Stimulated activated CD4-positive, alpha-beta T cell treated with anti-CD3 and anti-CD28 coated beads, Interleukin-4, amount 100 ng/mL, for 24 hours (primary cell): Measurements from ENCODE around the gene RAE1.
"Not testable (repeated sequence)": the region's sequence is repeated elsewhere in the genome, so short reads cannot be mapped to it uniquely, and the experiment has no call there.

Experiments
- DNase-seq: peaks from one replicate; pipeline ENCODE4 v3.0.0-alpha.2; 2020

The RAE1 gene

DNA sequence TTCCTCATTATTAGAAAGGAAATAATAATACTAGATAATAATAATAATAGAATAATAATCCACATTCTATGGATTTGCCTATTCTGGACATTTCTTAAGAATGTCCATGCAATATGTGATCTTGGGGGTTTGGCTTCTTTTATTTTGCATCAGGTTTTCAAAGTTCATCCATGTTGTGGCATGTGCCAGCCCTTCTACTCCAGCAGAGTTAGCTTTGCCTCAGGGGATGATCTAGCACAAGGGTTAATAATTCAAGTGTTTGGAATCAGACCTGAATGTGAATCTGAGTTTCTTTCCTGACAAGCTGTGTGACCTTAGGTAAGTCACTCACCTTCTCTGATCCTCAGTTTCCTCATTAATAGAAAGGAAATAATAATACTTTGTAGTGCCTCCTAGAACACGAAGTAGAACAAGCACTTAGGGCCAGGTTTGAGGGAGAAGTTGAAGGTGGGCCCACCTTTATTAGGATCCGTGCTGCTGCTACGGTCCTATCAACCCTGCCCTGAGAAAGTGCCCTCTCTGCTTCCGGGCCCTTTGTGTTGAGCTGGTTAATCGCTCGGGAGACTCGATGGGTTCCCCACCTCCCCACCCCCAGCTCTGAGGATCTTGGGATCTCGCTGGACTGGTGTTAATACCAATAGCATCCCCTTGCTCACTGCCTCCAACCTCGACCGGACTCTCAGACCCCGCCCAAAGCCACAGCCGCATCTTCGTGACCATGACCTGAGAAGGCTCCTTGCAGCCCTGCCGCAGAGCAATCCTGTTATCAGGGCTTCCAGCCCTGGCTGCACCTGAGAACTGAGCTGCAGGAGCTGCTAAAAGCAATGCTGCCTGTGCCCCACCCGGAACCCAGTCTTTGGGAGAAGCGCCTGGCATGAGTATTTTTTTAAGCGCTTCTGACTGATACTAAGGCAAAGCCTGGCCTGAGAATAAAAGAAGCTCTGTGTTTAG lies 67.0 kb downstream of the RAE1 start:
- no peak for DNase-seq

DNA sequence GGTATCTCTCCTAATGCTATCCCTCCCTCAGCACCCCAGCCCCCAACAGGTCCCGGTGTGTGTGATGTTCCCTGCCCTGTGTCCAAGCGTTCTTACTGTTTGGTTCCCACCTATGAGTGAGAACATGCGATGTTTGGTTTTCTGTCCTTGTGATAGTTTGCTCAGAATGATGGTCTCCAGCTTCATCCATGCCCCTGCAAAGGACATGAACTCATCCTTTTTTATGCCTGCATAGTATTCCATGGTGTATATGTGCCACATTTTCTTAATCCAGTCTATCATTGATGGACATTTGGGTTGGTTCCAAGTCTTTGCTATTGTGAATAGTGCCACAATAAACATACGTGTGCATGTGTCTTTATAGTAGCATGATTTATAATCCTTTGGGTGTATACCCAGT lies 68.4 kb downstream of the RAE1 start:
- not testable (repeated sequence) for DNase-seq

DNA sequence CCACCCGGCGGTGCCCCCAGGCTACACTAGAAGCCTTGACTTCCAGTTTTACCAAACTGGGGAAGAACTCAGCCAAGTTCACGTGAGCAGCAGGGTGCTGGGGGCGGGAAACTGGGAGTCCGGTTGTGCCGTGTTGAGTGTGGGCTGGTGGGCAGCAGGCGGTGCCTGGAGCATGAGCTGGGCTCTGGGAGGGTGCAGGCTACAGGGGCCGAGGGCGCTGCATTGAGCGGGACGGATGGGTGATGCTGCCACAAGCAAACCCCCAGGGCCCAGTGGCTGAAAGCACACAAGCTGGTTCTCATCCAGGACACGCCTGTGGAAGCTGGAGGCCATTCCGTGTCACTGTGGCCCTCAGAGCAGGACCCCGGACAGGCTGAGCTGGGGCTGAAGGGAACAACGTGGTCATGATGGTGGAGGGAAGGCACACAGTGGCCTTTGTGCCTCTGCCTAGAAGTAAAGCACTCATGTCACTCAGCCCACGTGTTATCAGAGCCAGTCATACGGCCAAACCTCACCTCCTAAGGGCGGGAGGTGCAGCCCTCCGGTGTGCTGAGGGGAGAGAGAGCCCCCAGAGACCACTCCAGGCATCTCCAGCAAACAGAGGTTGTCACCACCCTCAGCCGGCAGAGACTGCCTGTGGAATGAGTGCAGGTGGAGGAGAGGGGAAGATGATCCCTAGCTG lies 69.7 kb downstream of the RAE1 start:
- no peak for DNase-seq

DNA sequence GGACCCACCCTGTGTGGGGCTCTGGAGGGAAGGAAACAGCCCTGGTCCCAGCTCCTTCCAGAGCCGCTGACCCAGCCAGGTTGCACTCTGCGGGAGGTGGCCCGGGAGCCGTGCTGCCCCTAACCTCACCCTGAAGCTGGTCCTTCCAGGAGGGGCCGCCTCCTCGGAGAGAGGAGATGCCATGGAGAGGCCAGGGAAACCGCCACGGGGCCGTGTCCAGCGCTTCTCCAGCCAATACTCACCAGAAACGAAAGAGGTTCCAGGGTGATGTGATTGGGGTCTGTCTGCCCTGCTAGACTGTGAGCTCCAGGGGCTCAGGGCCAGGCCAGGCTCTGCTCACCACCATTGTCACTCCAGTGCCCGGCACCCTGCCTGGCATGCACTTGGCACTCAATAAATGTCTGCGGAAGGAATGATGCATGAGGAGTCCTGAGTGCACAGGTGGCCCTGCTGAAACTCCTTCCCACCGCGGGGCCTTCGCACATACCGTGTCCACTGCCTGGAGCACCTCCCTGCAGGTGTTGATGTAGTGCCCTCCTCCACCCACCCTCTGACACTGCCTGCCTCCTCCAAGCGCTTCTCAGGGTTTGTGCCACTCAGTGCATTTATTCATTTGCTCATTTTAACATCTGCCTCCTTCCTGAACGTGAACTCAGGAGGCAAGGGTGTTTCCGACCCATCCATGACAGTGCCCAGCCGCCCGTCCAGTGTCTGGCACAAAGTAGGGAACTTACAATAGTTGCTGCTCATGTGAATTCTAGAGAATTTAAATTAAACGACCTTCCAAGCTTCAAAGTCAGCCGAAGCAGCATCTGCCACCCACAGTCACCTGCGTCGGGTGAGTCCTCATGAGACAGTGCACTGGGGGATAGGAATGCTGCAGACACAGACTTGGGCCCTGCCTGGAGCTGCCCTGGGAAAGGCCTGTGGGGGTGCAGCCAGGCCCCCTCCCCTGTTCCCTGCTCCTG lies 70.5 kb downstream of the RAE1 start:
- DNase-seq: no peak

DNA sequence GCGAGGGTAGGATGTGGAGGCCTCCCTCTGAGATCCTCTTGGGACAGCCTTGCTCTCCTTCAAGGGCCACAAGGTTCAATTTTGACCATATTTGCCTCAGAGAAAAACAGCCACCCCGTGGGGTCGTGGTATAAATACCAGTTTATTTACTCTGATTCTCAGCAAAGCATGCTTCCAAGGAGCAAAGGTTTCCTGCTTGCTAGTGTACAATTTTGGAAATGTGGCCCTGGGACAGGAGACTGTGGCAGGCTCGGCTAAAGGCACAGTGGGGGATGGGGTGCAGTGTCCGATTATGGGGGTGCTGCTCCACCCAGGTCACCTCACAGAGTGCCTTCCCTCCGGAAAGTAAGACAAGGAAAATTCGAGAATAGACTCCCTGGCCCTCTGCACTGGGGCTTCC lies 71.2 kb downstream of the RAE1 start:
- no peak for DNase-seq

DNA sequence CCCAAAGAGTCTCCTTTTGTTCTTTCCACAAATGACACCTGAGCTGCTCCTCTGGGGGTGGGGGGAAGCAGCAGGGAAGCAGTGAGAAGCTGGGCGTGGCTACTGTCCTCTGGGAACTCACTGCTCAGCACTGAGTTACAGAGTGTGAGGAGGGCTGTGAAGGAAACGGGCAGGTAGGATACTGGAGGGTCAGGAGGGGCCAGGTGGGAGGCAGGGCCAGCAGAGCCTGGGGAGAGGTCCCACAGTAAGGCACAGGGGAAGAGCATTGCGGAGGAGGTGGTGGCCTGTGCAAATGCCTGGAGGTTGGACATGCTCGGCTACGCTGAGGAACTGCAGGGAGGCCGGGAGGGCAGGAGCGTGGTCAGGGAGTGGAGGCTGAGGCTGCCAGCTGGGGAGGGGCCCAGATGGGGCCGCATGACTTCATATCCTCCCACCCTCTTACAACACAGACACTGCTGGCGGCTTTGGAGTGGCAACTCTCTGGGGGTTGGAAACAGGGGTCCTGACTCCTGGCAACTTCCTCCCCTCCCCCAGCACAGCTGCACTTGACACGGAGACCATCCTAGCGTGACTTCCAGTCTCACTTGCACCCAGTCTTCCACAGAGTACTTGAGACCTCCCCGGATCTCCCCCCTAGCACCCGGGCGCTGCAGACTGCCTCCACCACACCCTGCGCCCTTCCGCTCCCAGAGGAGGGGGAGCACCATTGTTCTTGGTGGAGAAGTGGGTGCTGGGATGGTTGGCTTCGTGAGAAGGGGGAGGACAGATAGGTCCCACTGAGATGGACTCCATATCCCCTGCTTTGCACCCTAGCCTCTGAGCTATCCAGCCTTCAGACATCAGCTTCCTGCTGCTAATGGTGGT lies 74.3 kb downstream of the RAE1 start:
- DNase-seq: no peak

DNA sequence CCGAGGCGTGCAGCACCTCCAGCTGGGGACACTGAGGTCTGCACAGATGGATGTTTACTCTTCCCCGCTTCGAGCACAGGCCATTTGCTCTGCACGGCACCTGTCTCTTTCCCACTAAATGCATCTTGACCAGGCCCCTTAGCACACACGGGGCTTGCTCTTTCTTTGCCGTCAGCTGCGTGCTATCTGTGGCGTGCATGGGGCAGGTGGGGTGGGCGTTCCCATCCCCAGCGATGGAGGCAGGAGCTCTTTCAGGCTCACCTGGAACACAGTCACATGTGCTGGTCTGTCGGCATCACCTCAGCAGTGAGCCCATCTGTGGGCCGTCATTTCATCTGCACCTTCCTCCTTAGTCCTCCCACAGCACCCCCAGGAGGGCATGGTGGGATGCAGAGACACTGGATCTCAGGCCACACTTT lies 75.2 kb downstream of the RAE1 start:
- no peak for DNase-seq

DNA sequence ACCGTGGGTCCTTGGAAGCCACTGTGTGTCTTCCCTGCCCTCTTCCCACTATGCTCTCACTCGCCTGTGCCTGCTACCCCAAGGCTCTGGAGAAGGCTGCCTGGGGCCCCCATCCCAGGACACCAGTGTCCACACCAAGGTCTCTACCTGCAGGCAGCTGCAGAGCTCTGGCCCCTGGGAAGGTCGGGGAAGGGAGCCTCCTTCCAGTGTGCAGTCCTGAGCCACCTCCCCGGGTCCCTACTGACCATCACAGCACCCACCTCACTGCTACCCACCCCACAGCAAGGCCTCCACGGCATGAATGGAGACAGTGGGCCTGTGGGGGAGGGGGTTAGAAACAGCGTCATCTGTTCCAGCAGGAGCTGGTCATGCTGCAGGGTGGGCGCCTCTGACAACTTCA lies 75.8 kb downstream of the RAE1 start:
- DNase-seq: no peak

DNA sequence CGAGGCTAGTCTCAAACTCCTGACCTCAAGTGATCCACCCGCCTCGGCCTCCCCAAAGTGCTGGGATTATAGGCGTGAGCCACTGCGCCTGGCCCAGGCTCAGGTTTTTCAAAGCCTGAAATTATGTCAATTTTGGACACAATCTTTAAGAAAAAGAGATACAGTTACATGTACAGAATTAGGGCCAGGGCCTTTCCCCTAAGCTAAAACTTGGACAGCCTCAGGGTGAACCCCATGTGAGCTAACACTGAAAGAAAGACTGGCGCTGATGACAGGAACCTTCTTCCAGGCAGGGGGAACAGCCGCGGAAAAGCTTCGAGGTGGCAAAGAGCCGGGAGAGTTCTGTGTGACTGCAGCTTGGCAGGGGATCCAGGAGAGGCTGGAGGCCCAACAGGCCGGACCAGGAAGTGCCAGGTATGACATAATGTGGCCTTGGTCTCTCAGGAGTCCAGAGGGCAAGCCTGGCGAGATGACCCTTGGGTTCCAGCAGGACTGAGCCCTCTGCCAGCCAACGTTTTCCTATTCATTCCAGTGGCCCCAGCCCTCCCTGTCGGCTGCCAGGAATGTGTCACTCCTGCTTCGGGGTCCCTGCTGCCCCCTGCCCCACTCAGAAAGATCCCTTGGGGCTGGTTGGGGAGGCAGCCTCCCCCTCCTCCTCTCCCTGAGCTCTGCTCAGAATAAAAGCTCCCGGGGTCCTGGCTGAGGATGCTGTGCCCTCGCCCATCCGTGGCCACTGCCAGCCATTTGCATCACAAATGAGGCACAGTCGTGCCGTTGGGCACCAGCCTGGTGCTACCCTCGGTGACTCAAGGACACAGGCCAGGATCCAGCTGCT lies 77.5 kb downstream of the RAE1 start:
- DNase-seq: no peak
